HCT116 (cell line): ENCODE measurements around the gene TCEAL4. TPM values are rescaled to one million over a fixed set of nuclear protein-coding genes. Genes with fewer than 3 reads are reported as not detected.

Experiments used
- ATAC-seq: fragments of 200-7000 bp; cut with Tn5 transposase; 2 replicates; pipeline ENCODE4 v1.9.1; 2020; ENCODE audit warnings: mild to moderate bottlenecking, moderate library complexity
- BruUV-seq: library from RNA; stranded (reverse); fragments of 400-500 nt; replicated peaks from 2 replicates; lab custom pipeline; 2021; lab: Mats Ljungman, UMichigan
- CTCF ChIA-PET: fragments of 300-600 bp; sonication (Branson Sonifier 250); formaldehyde crosslinking; loops from one replicate; lab custom pipeline; 2021; ENCODE audit warnings: antibody characterized with exemption; lab: Charles Lee
- POLR2A ChIA-PET: fragments of 300-600, 350-600 bp; sonication (Branson Sonifier 250); formaldehyde crosslinking; loops from one replicate; lab custom pipeline; 2021; ENCODE audit warnings: antibody characterized with exemption; lab: Charles Lee
- RAD21 ChIA-PET, 2 experiments: fragments of 300-600 bp; sonication (Branson Sonifier 250); formaldehyde crosslinking; loops; one replicate each; lab custom pipeline; 2023; ENCODE audit warnings: low total read pairs in 2 of 2; ENCODE audit not compliant: uncharacterized antibody in 2 of 2, unreplicated experiment in 2 of 2, low non-redundant PET in 1 of 2; lab: Charles Lee
- DNase-seq: peaks from one replicate; pipeline ENCODE4 v3.0.0-alpha.2; 2010; ENCODE audit warnings: low read depth, low spot score
- H2AFZ ChIP-seq: fragments of 200-600 bp; shearing (Covaris generic), sonication (generic); 2 replicates; pipeline ENCODE4 v1.6.1; 2017; ENCODE audit warnings: low read depth, mixed run types, mixed read lengths, antibody characterized with exemption, low read length; ENCODE audit not compliant: poor library complexity, severe bottlenecking
- H3K27ac ChIP-seq: 2 replicates; pipeline ENCODE4 v1.5.1; 2012; ENCODE audit warnings: low read depth, low read length
- H3K27me3 ChIP-seq: fragments of 200-600 bp; sonication (generic); 2 replicates; pipeline ENCODE4 v1.6.1; 2016; ENCODE audit warnings: mixed run types, low read length, mixed read lengths; ENCODE audit not compliant: insufficient read depth
- H3K36me3 ChIP-seq, 2 experiments: fragments of 200-500 bp in 1 of 2; fragments of 200-600 bp in 1 of 2; sonication (Bioruptor generic) in 1 of 2; sonication (generic) in 1 of 2; 2 replicates each; pipeline versions ENCODE4 v1.5.1 to v1.6.1; 2014 to 2016; ENCODE audit warnings: low read length in 2 of 2, inconsistent platforms in 1 of 2, mixed read lengths in 1 of 2, mixed run types in 1 of 2; ENCODE audit not compliant: insufficient read depth in 2 of 2, control insufficient read depth in 1 of 2
- H3K4me1 ChIP-seq, 2 experiments: fragments of 200-600 bp in 1 of 2; sonication (generic) in 1 of 2; 2 replicates each; pipeline versions ENCODE4 v1.5.1 to v1.6.1; 2012 to 2017; ENCODE audit warnings: low read length in 2 of 2, inconsistent platforms in 1 of 2, mild to moderate bottlenecking in 1 of 2, mixed read lengths in 1 of 2, mixed run types in 1 of 2, moderate library complexity in 1 of 2; ENCODE audit not compliant: insufficient read depth in 2 of 2, control insufficient read depth in 1 of 2
- H3K4me2 ChIP-seq: fragments of 200-600 bp; sonication (generic); 2 replicates; pipeline ENCODE4 v1.6.1; 2017; ENCODE audit warnings: mixed run types, low read length, mixed read lengths
- H3K4me3 ChIP-seq, 2 experiments: fragments of 200-600 bp in 1 of 2; sonication (generic) in 1 of 2; replicated peaks in 1 of 2; 2 replicates each; pipeline ENCODE4 v1.5.1; 2011 to 2016; ENCODE audit warnings: low read length in 2 of 2, control low read depth in 1 of 2, low read depth in 1 of 2, mild to moderate bottlenecking in 1 of 2, mixed read lengths in 1 of 2, mixed run types in 1 of 2
- H3K79me2 ChIP-seq: fragments of 200-600 bp; sonication (generic); 2 replicates; pipeline ENCODE4 v1.6.1; 2017; ENCODE audit warnings: mild to moderate bottlenecking, mixed run types, low read length, moderate library complexity, mixed read lengths; ENCODE audit not compliant: insufficient read depth
- H3K9ac ChIP-seq: fragments of 200-600 bp; sonication (generic); 2 replicates; pipeline ENCODE4 v1.6.1; 2016; ENCODE audit warnings: low read length, mixed read lengths
- H3K9me2 ChIP-seq: fragments of 200-600 bp; sonication (generic), shearing (Covaris generic); 2 replicates; pipeline ENCODE4 v1.6.1; 2017; ENCODE audit warnings: mixed run types, mild to moderate bottlenecking, moderate library complexity; ENCODE audit not compliant: insufficient read depth
- H3K9me3 ChIP-seq, 2 experiments: fragments of 200-500 bp in 1 of 2; fragments of 200-600 bp in 1 of 2; sonication (Bioruptor generic) in 1 of 2; sonication (generic) in 1 of 2; 2 replicates each; pipeline ENCODE4 v1.6.1; 2014 to 2017; ENCODE audit warnings: low read length in 2 of 2, mixed read lengths in 2 of 2, inconsistent platforms in 1 of 2, low read depth in 1 of 2, mild to moderate bottlenecking in 1 of 2, mixed run types in 1 of 2, moderate library complexity in 1 of 2; ENCODE audit not compliant: control insufficient read depth in 1 of 2, insufficient read depth in 1 of 2
- H4K20me1 ChIP-seq: fragments of 200-600 bp; sonication (generic), shearing (Covaris generic); 2 replicates; pipeline ENCODE4 v1.6.1; 2017; ENCODE audit warnings: mixed run types, mild to moderate bottlenecking, moderate library complexity; ENCODE audit not compliant: insufficient read depth
- CBX3 ChIP-seq: IDR thresholded peaks from 2 replicates; pipeline ENCODE4 v1.6.1; 2012; ENCODE audit warnings: low read depth
- CEBPB ChIP-seq: IDR thresholded peaks from 2 replicates; pipeline ENCODE4 v1.6.1; 2012; ENCODE audit warnings: low read depth
- EGR1 ChIP-seq: IDR thresholded peaks from 2 replicates; pipeline ENCODE4 v1.6.1; 2012; ENCODE audit warnings: low read depth
- JUND ChIP-seq: IDR thresholded peaks from 2 replicates; pipeline ENCODE4 v1.6.1; 2012
- POLR2AphosphoS5 ChIP-seq: IDR thresholded peaks from 2 replicates; pipeline ENCODE4 v1.6.1; 2011; ENCODE audit warnings: mild to moderate bottlenecking, low read depth, low read length, moderate library complexity
- RAD21 ChIP-seq: IDR thresholded peaks from 2 replicates; pipeline ENCODE4 v1.6.1; 2012; ENCODE audit warnings: low read depth, mild to moderate bottlenecking
- TCF7L2 ChIP-seq: IDR thresholded peaks from 2 replicates; pipeline ENCODE4 v1.7.0; 2011; ENCODE audit warnings: borderline replicate concordance, inconsistent platforms; ENCODE audit not compliant: insufficient read depth, insufficient read length; ENCODE audit errors: extremely low read depth
- YY1 ChIP-seq: IDR thresholded peaks from 2 replicates; pipeline ENCODE4 v1.6.1; 2011; ENCODE audit warnings: low read length, low read depth, moderate library complexity, mild to moderate bottlenecking; ENCODE audit not compliant: insufficient replicate concordance; ENCODE audit errors: extremely low read depth
- ZFX ChIP-seq: fragments of 450-650 bp; IDR thresholded peaks from 2 replicates; pipeline ENCODE4 v1.6.1; 2017
- ZNF274 ChIP-seq: fragments of 200-500 bp; sonication (Bioruptor generic); IDR thresholded peaks from 2 replicates; pipeline ENCODE4 v1.6.1; 2014; ENCODE audit warnings: mild to moderate bottlenecking, low read depth, low read length, inconsistent platforms
- intact Hi-C: fragments of 100-400 bp; cut with micrococcal nuclease; formaldehyde crosslinking; loops from 2 replicates; pipeline ENCODE4 v1.10.0; 2022
- total RNA-seq: library from RNA; stranded (reverse); gene quantifications from one replicate; pipeline ENCODE4 v1.2.1, GENCODE V29; 2021; ENCODE audit not compliant: unreplicated experiment
- TF ChIP-seq, protein P1 (sequence below): IDR thresholded peaks from 2 replicates; pipeline ENCODE4 v1.6.1; 2012; ENCODE audit warnings: low read depth
- TF ChIP-seq, protein P2 (sequence below): IDR thresholded peaks from 2 replicates; pipeline ENCODE4 v1.6.1; 2012
- TF ChIP-seq, protein P3 (sequence below): IDR thresholded peaks from 2 replicates; pipeline ENCODE4 v1.6.1; 2012

TCEAL4 gene
- total RNA-seq, 1 experiment from 2014 or later = 23.5 TPM

DNA sequence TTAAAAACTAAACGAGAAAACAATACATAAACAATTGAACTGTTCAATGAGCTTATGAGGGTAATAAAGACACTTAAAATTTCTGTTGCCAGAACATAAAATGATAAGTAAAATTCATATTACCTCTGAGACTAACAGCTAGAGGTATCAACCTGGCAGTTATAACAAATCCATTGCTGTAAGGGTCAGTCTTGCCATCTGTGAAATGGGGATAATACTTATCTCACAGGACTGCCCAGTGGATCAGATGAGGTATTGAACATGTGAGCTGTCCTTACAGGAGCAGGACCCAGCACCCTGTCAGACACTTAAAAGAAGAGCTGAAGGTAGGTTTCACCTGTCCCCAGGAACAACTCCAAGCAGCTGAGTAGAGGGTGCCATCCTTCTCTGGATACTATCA, 25.0 kb downstream of the TCEAL4 start:
- POLR2A ChIA-PET = no interaction called here
- H3K4me1 ChIP-seq = peaks cover 0 to 8% of the 10 kb centered on the region in 2 experiments; a peak in 2 of 4 replicates
- no peaks in the 10 kb centered on the region for H3K9me2 ChIP-seq
- no peaks in the 10 kb centered on the region for H3K36me3 ChIP-seq
- no peaks in the 10 kb centered on the region for H3K27me3 ChIP-seq
- ATAC-seq (no peak), DNase-seq (no peak)
- H3K27ac ChIP-seq = no peak overlapping the region
- CTCF ChIA-PET = no interaction called here
- H4K20me1 ChIP-seq = no peaks in the 10 kb centered on the region
- no peak overlapping the region for H3K4me2 ChIP-seq
- no peak overlapping the region for H2AFZ ChIP-seq
- intact Hi-C loops = no loop called here
- H3K9ac ChIP-seq = no peak overlapping the region
- H3K4me3 ChIP-seq = no peak overlapping the region
- H3K9me3 ChIP-seq = no peaks in the 10 kb centered on the region
- no peaks in the 10 kb centered on the region for H3K79me2 ChIP-seq
- TF ChIP-seq CEBPB (no peak), POLR2AphosphoS5 (no peak), ZFX (no peak), TCF7L2 (no peak)
- TF ChIP-seq, protein P1, sequence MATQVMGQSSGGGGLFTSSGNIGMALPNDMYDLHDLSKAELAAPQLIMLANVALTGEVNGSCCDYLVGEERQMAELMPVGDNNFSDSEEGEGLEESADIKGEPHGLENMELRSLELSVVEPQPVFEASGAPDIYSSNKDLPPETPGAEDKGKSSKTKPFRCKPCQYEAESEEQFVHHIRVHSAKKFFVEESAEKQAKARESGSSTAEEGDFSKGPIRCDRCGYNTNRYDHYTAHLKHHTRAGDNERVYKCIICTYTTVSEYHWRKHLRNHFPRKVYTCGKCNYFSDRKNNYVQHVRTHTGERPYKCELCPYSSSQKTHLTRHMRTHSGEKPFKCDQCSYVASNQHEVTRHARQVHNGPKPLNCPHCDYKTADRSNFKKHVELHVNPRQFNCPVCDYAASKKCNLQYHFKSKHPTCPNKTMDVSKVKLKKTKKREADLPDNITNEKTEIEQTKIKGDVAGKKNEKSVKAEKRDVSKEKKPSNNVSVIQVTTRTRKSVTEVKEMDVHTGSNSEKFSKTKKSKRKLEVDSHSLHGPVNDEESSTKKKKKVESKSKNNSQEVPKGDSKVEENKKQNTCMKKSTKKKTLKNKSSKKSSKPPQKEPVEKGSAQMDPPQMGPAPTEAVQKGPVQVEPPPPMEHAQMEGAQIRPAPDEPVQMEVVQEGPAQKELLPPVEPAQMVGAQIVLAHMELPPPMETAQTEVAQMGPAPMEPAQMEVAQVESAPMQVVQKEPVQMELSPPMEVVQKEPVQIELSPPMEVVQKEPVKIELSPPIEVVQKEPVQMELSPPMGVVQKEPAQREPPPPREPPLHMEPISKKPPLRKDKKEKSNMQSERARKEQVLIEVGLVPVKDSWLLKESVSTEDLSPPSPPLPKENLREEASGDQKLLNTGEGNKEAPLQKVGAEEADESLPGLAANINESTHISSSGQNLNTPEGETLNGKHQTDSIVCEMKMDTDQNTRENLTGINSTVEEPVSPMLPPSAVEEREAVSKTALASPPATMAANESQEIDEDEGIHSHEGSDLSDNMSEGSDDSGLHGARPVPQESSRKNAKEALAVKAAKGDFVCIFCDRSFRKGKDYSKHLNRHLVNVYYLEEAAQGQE = no peak
- RAD21 ChIA-PET = no interaction called here
- BruUV-seq = no TSS peak

- Histone ChIP-seq H3K36me3 (no peaks in the 10 kb centered on the region), H3K4me2 (no peak overlapping the region), H3K9me2 (no peaks in the 10 kb centered on the region), H3K79me2 (no peaks in the 10 kb centered on the region), H3K27ac (no peak overlapping the region), H2AFZ (no peak overlapping the region), H3K27me3 (no peaks in the 10 kb centered on the region), H4K20me1 (no peaks in the 10 kb centered on the region), H3K4me3 (no peak overlapping the region), H3K9ac (no peak overlapping the region), H3K4me1 (peaks cover 0 to 10% of the 10 kb centered on the region in 2 experiments; a peak in 2 of 4 replicates), H3K9me3 (no peaks in the 10 kb centered on the region)
- RAD21 ChIA-PET = no interaction called here
- intact Hi-C loops = no loop called here
- no peak for DNase-seq
- no peak for TF ChIP-seq JUND
- TF ChIP-seq POLR2AphosphoS5 = no peak
- TF ChIP-seq, protein P1 = no peak
- no peak for TF ChIP-seq CBX3
- no peak for TF ChIP-seq CEBPB
- TF ChIP-seq, protein P2, sequence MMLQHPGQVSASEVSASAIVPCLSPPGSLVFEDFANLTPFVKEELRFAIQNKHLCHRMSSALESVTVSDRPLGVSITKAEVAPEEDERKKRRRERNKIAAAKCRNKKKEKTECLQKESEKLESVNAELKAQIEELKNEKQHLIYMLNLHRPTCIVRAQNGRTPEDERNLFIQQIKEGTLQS = no peak
- no peak for TF ChIP-seq RAD21
- TF ChIP-seq EGR1 = no peak
- TF ChIP-seq, protein P3, sequence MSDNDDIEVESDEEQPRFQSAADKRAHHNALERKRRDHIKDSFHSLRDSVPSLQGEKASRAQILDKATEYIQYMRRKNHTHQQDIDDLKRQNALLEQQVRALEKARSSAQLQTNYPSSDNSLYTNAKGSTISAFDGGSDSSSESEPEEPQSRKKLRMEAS = no peak
- TF ChIP-seq YY1 = no peak
- no peak for TF ChIP-seq ZNF274
- ATAC-seq = no peak
- POLR2A ChIA-PET = interaction anchor here (0.6 kb wide), 1 partner anchor 74 kb away, joined by 3 read pairs; no protein-coding TSS in a partner anchor
- no TSS peak for BruUV-seq
- CTCF ChIA-PET = no interaction called here
Observed at GRCh38 chrX:103613362-103613890, 28.1 kb downstream of the TCEAL4 start.
